Psoas muscle (tissue), 8 donors: ENCODE results near the gene DOLK. TPM values are rescaled to one million over a fixed set of nuclear protein-coding genes. Genes with fewer than 3 reads are reported as not detected.

Experiments
- ATAC-seq, 4 donors: fragments of 200-7000 bp; cut with Tn5 transposase; one replicate each; pipeline ENCODE4 v1.9.1; 2020; ENCODE audit warnings: moderate library complexity in 3 of 4, mild to moderate bottlenecking in 2 of 4
- DNase-seq, 2 donors: peaks; one replicate each; pipeline ENCODE4 v3.0.0-alpha.2; 2020
- H3K27ac ChIP-seq: fragments of 200-600 bp; one replicate; pipeline ENCODE4 v1.8.0; 2022
- H3K27me3 ChIP-seq, 3 donors: fragments of 200-600 bp in 1 of 3; one replicate each; pipeline versions ENCODE4 v1.6.1 to v1.8.0; 2013 to 2022; ENCODE audit warnings: low read length in 2 of 3, mild to moderate bottlenecking in 2 of 3, moderate library complexity in 1 of 3; ENCODE audit not compliant: insufficient read depth in 3 of 3
- H3K36me3 ChIP-seq, 2 donors: fragments of 200-600 bp in 1 of 2; one replicate each; pipeline versions ENCODE4 v1.6.1 to v1.8.0; 2013 to 2022; ENCODE audit warnings: low read depth in 1 of 2, mild to moderate bottlenecking in 1 of 2, moderate library complexity in 1 of 2; ENCODE audit not compliant: insufficient read depth in 1 of 2
- H3K4me1 ChIP-seq: fragments of 200-600 bp; one replicate; pipeline ENCODE4 v1.8.0; 2022
- H3K4me3 ChIP-seq: fragments of 200-600 bp; one replicate; pipeline ENCODE4 v1.8.0; 2022; ENCODE audit warnings: mild to moderate bottlenecking
- H3K9me3 ChIP-seq: fragments of 200-600 bp; one replicate; pipeline ENCODE4 v1.8.0; 2022
- CTCF ChIP-seq: fragments of 200-600 bp; IDR thresholded peaks from one replicate; pipeline ENCODE4 v1.8.0; 2022; ENCODE audit warnings: antibody characterized with exemption
- WGBS, 3 donors: extraction: QIAGEN DNeasy Blood & Tissue Kit; methylation state at CpG; one replicate each; pipeline versions ENCODE4 v1.1.6 to v1.1.7; 2013; 5-methylcytosine and 5-hydroxymethylcytosine counted together
- intact Hi-C, 2 donors: fragments of 100-400 bp; cut with DNase I; formaldehyde crosslinking; loops; one replicate each; pipeline versions ENCODE4 v1.11.0 to v1.14.2; 2022
- polyA plus RNA-seq, 3 donors: library from polyadenylated mRNA; stranded (reverse); fragments of 200-250 nt; gene quantifications; one replicate each; pipeline ENCODE4 v1.2.3, GENCODE V29; 2013
- total RNA-seq, 4 donors: library from RNA; stranded (reverse); fragmentation: NEBNext Ultra II Directional in 2 of 4; extraction: Animal tissue kit (Norgen Biotek cat#: 25700) in 2 of 4; gene quantifications; one replicate each; pipeline versions ENCODE4 v1.2.1 to v1.2.4, GENCODE V29; 2021 to 2023
- donor health status: healthy with polysubstance abuse.
- donor health status: DM: no; HTN: no; CAD: no; lungs with moderate emphysema.
- donor health status: Bipolar disorder and iron deficiency.
- donor health status: healthy.
- donor health status: DM: yes; HTN: yes; CAD: no.
- donor health status: DM: no; HTN: no; CAD: no.
- donor health status: DM: no; HTN: no; CAD: no.
- donor health status: DM: yes; HTN: yes; CAD: no.

DOLK gene
- total and polyA plus RNA-seq, 7 donors, result 4.5 to 14.0 (median 7.5) TPM

DNA sequence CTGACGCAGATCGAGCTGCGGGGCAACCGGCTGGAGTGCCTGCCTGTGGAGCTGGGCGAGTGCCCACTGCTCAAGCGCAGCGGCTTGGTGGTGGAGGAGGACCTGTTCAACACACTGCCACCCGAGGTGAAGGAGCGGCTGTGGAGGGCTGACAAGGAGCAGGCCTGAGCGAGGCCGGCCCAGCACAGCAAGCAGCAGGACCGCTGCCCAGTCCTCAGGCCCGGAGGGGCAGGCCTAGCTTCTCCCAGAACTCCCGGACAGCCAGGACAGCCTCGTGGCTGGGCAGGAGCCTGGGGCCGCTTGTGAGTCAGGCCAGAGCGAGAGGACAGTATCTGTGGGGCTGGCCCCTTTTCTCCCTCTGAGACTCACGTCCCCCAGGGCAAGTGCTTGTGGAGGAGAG is 31.2 kb downstream of the DOLK start:
- no peak for TF ChIP-seq CTCF
- DNase-seq (peak; percentile 75 to 84), ATAC-seq (peak; percentile 22 to 43 (median 28))
- Histone ChIP-seq H3K36me3 (peaks cover 0 to 13% of the 10 kb centered on the region in 2 donors), H3K4me3 (peak overlapping the region; percentile 46), H3K27ac (peak overlapping the region; percentile 57), H3K9me3 (no peaks in the 10 kb centered on the region), H3K27me3 (no peaks in the 10 kb centered on the region), H3K4me1 (peaks cover 66% of the 10 kb centered on the region)
- intact Hi-C loops, result loop anchor here in 1 of 2 donors (5.0 kb wide), 1 partner anchor 34 kb away; the partner anchor contains the start of genes KYAT1 and LRRC8A
- 52 to 70% (median 54%) methylated on average over 18 of the region's 18 CpGs for WGBS, 3 donors

DNA sequence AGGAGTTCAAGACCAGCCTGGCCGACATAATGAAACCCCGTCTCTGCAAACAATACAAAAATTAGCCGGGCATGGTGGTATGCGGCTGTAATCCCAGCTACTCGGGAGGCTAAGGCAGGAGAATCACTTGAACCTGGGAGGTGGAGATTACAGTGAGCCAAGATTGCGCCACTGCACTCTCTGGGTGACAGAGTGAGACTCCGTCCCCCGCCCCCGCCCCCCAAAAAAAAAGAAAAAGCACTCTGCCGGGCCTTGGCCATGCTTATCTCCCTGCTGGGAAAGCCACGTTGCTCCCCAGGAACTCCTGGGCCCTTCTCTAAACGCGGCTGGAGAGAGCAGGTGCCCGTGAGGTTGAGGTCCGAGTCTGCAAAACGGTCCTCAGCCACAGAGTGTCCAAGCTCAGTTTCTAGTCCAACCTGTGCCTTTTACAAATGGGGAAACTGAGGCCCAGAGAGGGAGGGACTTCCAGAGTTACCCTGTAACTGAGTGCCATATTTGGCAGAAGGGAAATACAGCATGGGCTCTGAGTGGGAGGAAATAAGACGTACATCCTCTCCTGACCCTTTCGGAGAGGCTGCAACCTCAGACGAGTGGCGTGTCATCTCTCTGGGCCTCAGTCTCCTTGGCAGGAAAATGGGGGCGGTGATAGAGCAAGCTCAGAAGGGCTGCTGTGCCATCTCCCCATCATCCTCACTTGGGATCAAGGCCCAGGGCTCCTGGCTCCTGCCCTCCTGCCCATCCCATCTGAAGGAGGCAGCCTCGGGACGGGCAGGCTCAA is 33.2 kb downstream of the DOLK start:
- no peak for TF ChIP-seq CTCF
- Histone ChIP-seq H3K4me3 (no peak overlapping the region), H3K9me3 (no peaks in the 10 kb centered on the region), H3K27me3 (no peaks in the 10 kb centered on the region), H3K36me3 (peaks cover 0 to 23% of the 10 kb centered on the region in 2 donors), H3K27ac (peak overlapping the region; percentile 76), H3K4me1 (peaks cover 72% of the 10 kb centered on the region)
- no peak for DNase-seq
- WGBS, 3 donors, result 71 to 80% (median 78%) methylated on average over 23 of the region's 23 CpGs
- ATAC-seq, result no peak
- intact Hi-C loops, result no loop called here

DNA sequence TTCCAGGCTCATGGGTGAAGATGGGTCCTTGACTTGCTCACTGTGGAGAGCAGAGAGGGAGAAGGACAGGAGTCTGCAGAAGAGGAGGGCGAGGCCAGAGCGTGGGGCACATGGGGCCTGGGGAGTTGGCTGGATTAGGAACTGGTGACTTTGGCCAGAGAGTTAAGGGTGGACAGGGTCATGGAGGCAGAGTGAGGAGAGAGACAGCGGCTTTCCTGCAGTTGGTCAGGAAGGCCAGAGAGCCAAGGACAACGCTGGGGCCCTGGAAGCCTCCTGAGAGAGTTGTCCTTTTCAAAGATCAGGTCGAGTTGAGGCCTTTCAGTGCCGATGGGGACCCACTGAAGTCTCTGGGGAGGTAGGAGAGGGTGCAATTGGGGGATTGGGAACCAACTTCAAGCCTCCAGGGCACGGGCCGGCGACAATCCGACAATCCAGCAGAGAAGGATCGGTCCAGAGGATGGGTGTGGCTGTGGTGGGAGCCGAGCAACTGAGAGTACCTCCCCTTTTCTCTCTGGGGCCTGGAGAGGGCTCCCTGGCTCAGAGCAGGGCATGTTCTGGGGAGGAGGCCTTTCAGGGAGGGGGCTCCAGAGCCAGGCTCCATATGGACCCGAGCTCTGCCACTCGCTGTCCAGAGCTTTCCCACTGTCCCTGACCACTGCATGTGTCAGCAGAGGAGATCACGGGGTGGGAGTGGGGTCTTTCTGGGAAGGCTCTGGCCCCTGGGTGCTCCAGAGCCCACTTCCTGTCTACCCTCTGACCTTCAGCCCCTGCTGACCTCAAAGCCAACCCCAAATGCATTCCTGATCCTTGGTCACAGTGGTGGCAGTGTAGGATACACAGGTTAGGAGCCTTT is 34.1 kb downstream of the DOLK start:
- TF ChIP-seq CTCF, result no peak
- H3K4me3 ChIP-seq, result no peak overlapping the region
- H3K4me1 ChIP-seq, result peaks cover 72% of the 10 kb centered on the region
- ATAC-seq (no peak), DNase-seq (no peak)
- no peaks in the 10 kb centered on the region for H3K27me3 ChIP-seq
- intact Hi-C loops, result no loop called here
- no peaks in the 10 kb centered on the region for H3K9me3 ChIP-seq
- H3K36me3 ChIP-seq, result peaks cover 0 to 32% of the 10 kb centered on the region in 2 donors
- WGBS, 3 donors, result 45 to 63% (median 54%) methylated on average over 13 to 15 of the region's 15 CpGs
- peak overlapping the region; percentile 76 for H3K27ac ChIP-seq

GRCh38 chr9:128912270-128912853 is 35.0 kb downstream of the DOLK start:
- H3K4me3 ChIP-seq, result no peak overlapping the region
- peaks cover 0 to 37% of the 10 kb centered on the region in 2 donors for H3K36me3 ChIP-seq

More at GRCh38 chr9:128912270-128912853, 35.0 kb downstream of the DOLK start:
- no peak for DNase-seq
- 73 to 77% (median 75%) methylated on average over 15 of the region's 15 CpGs for WGBS, 3 donors
- Histone ChIP-seq H3K4me1 (peaks cover 68% of the 10 kb centered on the region), H3K9me3 (no peaks in the 10 kb centered on the region), H3K27ac (peak overlapping the region; percentile 76), H3K27me3 (no peaks in the 10 kb centered on the region)
- no peak for ATAC-seq
- no peak for TF ChIP-seq CTCF
- intact Hi-C loops, result no loop called here
